Mesendoderm (in vitro differentiated cells): ENCODE measurements around the gene GPR39.

Source experiments
- DNase-seq: peaks from one replicate; pipeline ENCODE4 v3.0.0; 2013
- H2AK5ac ChIP-seq: 2 replicates; pipeline ENCODE4 v1.6.1; 2013; ENCODE audit warnings: low read length, inconsistent platforms
- H2BK120ac ChIP-seq: 2 replicates; pipeline ENCODE4 v1.6.1; 2013; ENCODE audit warnings: low read depth, mild to moderate bottlenecking, low read length, moderate library complexity, mixed read lengths
- H2BK15ac ChIP-seq: replicated peaks from 2 replicates; pipeline ENCODE4 v1.6.1; 2013; ENCODE audit warnings: low read depth, mild to moderate bottlenecking, moderate library complexity
- H2BK5ac ChIP-seq: 2 replicates; pipeline ENCODE4 v1.6.1; 2013; ENCODE audit warnings: low read length, inconsistent platforms
- H3K18ac ChIP-seq: 2 replicates; pipeline ENCODE4 v1.6.1; 2013; ENCODE audit warnings: mild to moderate bottlenecking, low read length, mixed read lengths
- H3K23ac ChIP-seq: one replicate; pipeline ENCODE4 v1.6.1; 2013; ENCODE audit warnings: low read length
- H3K27ac ChIP-seq: 2 replicates; pipeline ENCODE4 v1.5.1; 2013; ENCODE audit warnings: low read depth, mild to moderate bottlenecking, inconsistent platforms, low read length, moderate library complexity
- H3K27me3 ChIP-seq: 2 replicates; pipeline ENCODE4 v1.6.1; 2013; ENCODE audit warnings: low read length, control low read depth, mild to moderate bottlenecking, inconsistent platforms; ENCODE audit not compliant: insufficient read depth, poor library complexity
- H3K36me3 ChIP-seq: 2 replicates; pipeline ENCODE4 v1.6.1; 2013; ENCODE audit warnings: low read length, inconsistent platforms; ENCODE audit not compliant: control insufficient read depth, insufficient read depth
- H3K4ac ChIP-seq: one replicate; pipeline ENCODE4 v1.6.1; 2013; ENCODE audit warnings: low read depth, mild to moderate bottlenecking, low read length, moderate library complexity
- H3K4me1 ChIP-seq: 2 replicates; pipeline ENCODE4 v1.6.1; 2013; ENCODE audit warnings: low read depth, low read length, inconsistent platforms; ENCODE audit not compliant: control insufficient read depth
- H3K4me2 ChIP-seq: 2 replicates; pipeline ENCODE4 v1.6.1; 2013; ENCODE audit warnings: low read length
- H3K4me3 ChIP-seq: 2 replicates; pipeline ENCODE4 v1.5.1; 2013; ENCODE audit warnings: mild to moderate bottlenecking, low read length
- H3K56ac ChIP-seq: one replicate; pipeline ENCODE4 v1.6.1; 2013; ENCODE audit warnings: low read length
- H3K79me1 ChIP-seq: 2 replicates; pipeline ENCODE4 v1.6.1; 2013; ENCODE audit warnings: low read length, inconsistent platforms
- H3K79me2 ChIP-seq: 2 replicates; pipeline ENCODE4 v1.6.1; 2013; ENCODE audit warnings: mild to moderate bottlenecking, low read length; ENCODE audit not compliant: control insufficient read depth, insufficient read depth
- H3K9ac ChIP-seq: 2 replicates; pipeline ENCODE4 v1.6.1; 2013; ENCODE audit warnings: low read length, inconsistent platforms
- H4K5ac ChIP-seq: one replicate; pipeline ENCODE4 v1.6.1; 2013; ENCODE audit warnings: low read length
- H4K8ac ChIP-seq: one replicate; pipeline ENCODE4 v1.6.1; 2013; ENCODE audit warnings: low read depth, mild to moderate bottlenecking, control low read depth, low read length, moderate library complexity
- WGBS: extraction: QIAGEN DNeasy Blood & Tissue Kit; methylation state at CpG from one replicate; pipeline ENCODE4 v1.1.7; 2013; ENCODE audit warnings: low lambda C conversion rate, missing lambda C conversion rate; ENCODE audit not compliant: insufficient coverage; ENCODE audit errors: extremely low coverage; 5-methylcytosine and 5-hydroxymethylcytosine counted together

GPR39 gene

DNA sequence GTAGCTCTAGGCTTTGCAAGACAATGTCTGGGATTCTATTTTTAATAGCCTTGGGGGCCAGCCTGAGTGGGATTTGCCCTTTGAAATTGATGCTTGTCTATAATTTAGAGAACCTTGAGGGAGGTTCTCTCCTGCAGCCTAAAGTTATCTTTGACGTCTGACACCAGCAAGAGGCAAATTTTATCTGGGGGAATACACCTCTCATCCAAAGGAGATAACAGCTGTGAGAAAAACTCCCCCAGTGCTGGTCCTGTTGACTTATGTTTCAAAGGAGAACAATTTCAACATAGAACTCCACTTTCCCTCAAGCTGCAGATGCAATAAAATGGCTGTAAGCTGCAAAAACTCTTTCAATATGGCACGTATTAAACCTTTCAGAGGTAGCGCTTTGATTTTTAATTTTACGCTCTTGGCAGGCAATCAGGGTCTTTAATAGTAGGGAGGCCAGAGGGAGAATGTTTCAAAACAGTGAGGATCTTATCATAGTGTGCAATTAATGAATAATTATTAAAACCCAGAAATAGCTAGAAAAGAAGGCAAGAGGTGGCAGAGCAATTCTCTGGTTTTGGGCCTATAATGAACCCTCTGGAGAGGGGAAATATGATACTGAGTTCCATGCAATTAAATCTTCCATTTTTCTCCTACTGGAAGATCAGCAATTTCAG, 191.0 kb downstream of the GPR39 start:
- no peak overlapping the region for H3K56ac ChIP-seq

DNA sequence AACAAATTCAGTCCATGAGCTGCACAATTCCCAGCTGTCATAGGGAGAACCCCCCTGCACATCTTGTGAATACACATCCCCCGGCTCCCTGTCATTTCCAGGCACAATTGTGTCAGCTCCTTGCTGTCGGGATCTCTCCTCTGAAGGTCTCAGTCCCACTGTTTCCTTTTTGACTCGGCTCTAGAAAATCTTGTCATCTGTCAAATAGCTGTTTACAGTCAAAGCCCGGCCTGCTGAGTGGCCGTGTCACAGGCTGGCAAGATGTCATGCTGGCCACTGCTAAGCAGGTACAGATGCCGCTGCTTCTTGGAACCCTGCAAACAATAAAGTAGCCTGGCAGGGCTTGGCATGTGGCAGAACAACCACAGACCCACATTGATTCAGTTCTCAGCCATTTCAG, 191.7 kb downstream of the GPR39 start:
- Histone ChIP-seq H3K9ac (no peak overlapping the region), H3K4me3 (no peak overlapping the region)
- DNase-seq, result no peak

More for the DNA sequence above, 191.0 kb downstream of the GPR39 start:
- H2AK5ac ChIP-seq, result no peak overlapping the region
- no peak overlapping the region for H3K4me2 ChIP-seq
- no peak overlapping the region for H4K8ac ChIP-seq
- H3K4ac ChIP-seq, result no peak overlapping the region
- H2BK5ac ChIP-seq, result no peak overlapping the region
- peaks cover 11% of the 10 kb centered on the region for H3K4me1 ChIP-seq
- DNase-seq, result peak; percentile 58
- H4K5ac ChIP-seq, result no peak overlapping the region
- H2BK15ac ChIP-seq, result no peak overlapping the region
- no peaks in the 10 kb centered on the region for H3K79me1 ChIP-seq
- H3K27ac ChIP-seq, result no peak overlapping the region
- H3K9ac ChIP-seq, result no peak overlapping the region
- no peak overlapping the region for H3K4me3 ChIP-seq
- H2BK120ac ChIP-seq, result no peak overlapping the region
- no peaks in the 10 kb centered on the region for H3K79me2 ChIP-seq
- no CpG with 5 or more reads among the region's 4 CpGs for WGBS
- no peaks in the 10 kb centered on the region for H3K36me3 ChIP-seq
- no peak overlapping the region for H3K18ac ChIP-seq
- no peak overlapping the region for H3K23ac ChIP-seq
- H3K27me3 ChIP-seq, result no peaks in the 10 kb centered on the region

GRCh38 chr2:132609101-132609890, 192.7 kb downstream of the GPR39 start:
- WGBS, result no CpG with 5 or more reads among the region's 8 CpGs
- Histone ChIP-seq H3K4me3 (no peak overlapping the region), H2BK15ac (no peak overlapping the region), H2BK5ac (no peak overlapping the region), H3K27me3 (no peaks in the 10 kb centered on the region), H3K4me1 (peaks cover 11% of the 10 kb centered on the region), H3K4ac (no peak overlapping the region), H3K36me3 (no peaks in the 10 kb centered on the region), H3K18ac (no peak overlapping the region), H3K56ac (no peak overlapping the region), H3K4me2 (no peak overlapping the region), H3K23ac (no peak overlapping the region), H3K79me1 (no peaks in the 10 kb centered on the region), H4K5ac (no peak overlapping the region), H2BK120ac (no peak overlapping the region), H3K9ac (no peak overlapping the region), H4K8ac (no peak overlapping the region), H2AK5ac (no peak overlapping the region), H3K79me2 (no peaks in the 10 kb centered on the region), H3K27ac (no peak overlapping the region)
- no peak for DNase-seq

More for the DNA sequence above, 191.7 kb downstream of the GPR39 start:
- no peak overlapping the region for H2BK5ac ChIP-seq
- H3K56ac ChIP-seq, result no peak overlapping the region
- H3K79me2 ChIP-seq, result no peaks in the 10 kb centered on the region
- H2AK5ac ChIP-seq, result no peak overlapping the region
- no peak overlapping the region for H3K4ac ChIP-seq
- H3K36me3 ChIP-seq, result no peaks in the 10 kb centered on the region
- H3K79me1 ChIP-seq, result no peaks in the 10 kb centered on the region
- no peak overlapping the region for H3K23ac ChIP-seq
- no CpG with 5 or more reads among the region's 6 CpGs for WGBS
- no peak overlapping the region for H3K27ac ChIP-seq
- H3K27me3 ChIP-seq, result no peaks in the 10 kb centered on the region
- no peak overlapping the region for H3K4me2 ChIP-seq
- H2BK120ac ChIP-seq, result no peak overlapping the region
- H2BK15ac ChIP-seq, result no peak overlapping the region
- H3K4me1 ChIP-seq, result peaks cover 11% of the 10 kb centered on the region
- no peak overlapping the region for H4K8ac ChIP-seq
- peak overlapping the region; percentile 62 for H3K18ac ChIP-seq
- H4K5ac ChIP-seq, result no peak overlapping the region

DNA sequence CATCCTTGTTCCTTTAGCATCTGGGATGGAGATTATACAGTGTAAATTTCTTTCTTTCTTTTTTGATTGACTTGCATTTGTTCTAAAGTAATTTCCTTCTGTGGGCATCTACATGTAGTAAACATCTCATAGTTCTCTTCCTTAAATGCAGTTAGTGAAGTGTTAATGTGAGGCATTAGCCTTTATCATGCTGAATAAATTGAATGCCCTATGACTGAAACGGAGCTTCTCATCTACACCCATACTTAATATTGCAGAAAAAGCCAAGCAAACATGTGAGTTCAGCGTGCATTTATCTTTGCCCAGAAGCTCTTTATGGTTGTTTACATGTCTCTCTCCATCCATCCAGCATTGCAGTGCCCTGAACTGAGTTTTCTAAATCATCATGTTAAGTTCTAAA, 195.1 kb downstream of the GPR39 start:
- no peak overlapping the region for H2BK5ac ChIP-seq
- no peak for DNase-seq
- H3K9ac ChIP-seq, result no peak overlapping the region
- H3K56ac ChIP-seq, result no peak overlapping the region
- no peaks in the 10 kb centered on the region for H3K27me3 ChIP-seq
- WGBS, result no CpG with 5 or more reads among the region's 2 CpGs
- no peak overlapping the region for H3K18ac ChIP-seq
- H3K4ac ChIP-seq, result no peak overlapping the region
- H3K23ac ChIP-seq, result no peak overlapping the region
- no peaks in the 10 kb centered on the region for H3K79me1 ChIP-seq
- no peak overlapping the region for H3K4me3 ChIP-seq
- no peak overlapping the region for H4K8ac ChIP-seq
- H2BK120ac ChIP-seq, result no peak overlapping the region
- H2AK5ac ChIP-seq, result no peak overlapping the region
- no peak overlapping the region for H3K27ac ChIP-seq
- H3K36me3 ChIP-seq, result no peaks in the 10 kb centered on the region
- no peak overlapping the region for H4K5ac ChIP-seq
- H3K79me2 ChIP-seq, result no peaks in the 10 kb centered on the region
- H2BK15ac ChIP-seq, result no peak overlapping the region
- no peak overlapping the region for H3K4me2 ChIP-seq
- H3K4me1 ChIP-seq, result no peaks in the 10 kb centered on the region

- Histone ChIP-seq H3K4me1 (no peaks in the 10 kb centered on the region), H4K5ac (no peak overlapping the region), H3K27ac (no peak overlapping the region), H3K4ac (no peak overlapping the region), H2BK5ac (no peak overlapping the region), H2BK15ac (no peak overlapping the region), H4K8ac (no peak overlapping the region), H3K4me2 (no peak overlapping the region), H3K36me3 (no peaks in the 10 kb centered on the region), H3K79me1 (no peaks in the 10 kb centered on the region), H2BK120ac (no peak overlapping the region), H3K23ac (no peak overlapping the region), H3K79me2 (no peaks in the 10 kb centered on the region), H3K18ac (no peak overlapping the region), H3K4me3 (no peak overlapping the region), H2AK5ac (no peak overlapping the region), H3K27me3 (no peaks in the 10 kb centered on the region), H3K9ac (no peak overlapping the region), H3K56ac (no peak overlapping the region)
- WGBS, result no CpG with 5 or more reads among the region's 5 CpGs
- no peak for DNase-seq
Measured at GRCh38 chr2:132615329-132616085, 198.9 kb downstream of the GPR39 start.
